Activated CD4-positive, alpha-beta T cell treated with anti-CD3 and anti-CD28 coated beads, Interleukin-2, amount 10 ng/mL, durations not matched to agents 24 days and 14 days (primary cell): ENCODE data around the gene PLD2. TPM values are rescaled to one million over a fixed set of nuclear protein-coding genes. Genes with fewer than 3 reads are reported as not detected.
"Not testable (repeated sequence)": the region's sequence is repeated elsewhere in the genome, so short reads cannot be mapped to it uniquely, and the experiment has no call there.

Experiments
- DNase-seq: peaks from one replicate; pipeline ENCODE4 v3.0.0; 2022
- H3K27ac Mint-ChIP-seq: one replicate; pipeline ENCODE4 v1.8.0; 2022; ENCODE audit warnings: mild to moderate bottlenecking, mixed read lengths
- H3K27me3 Mint-ChIP-seq: one replicate; pipeline ENCODE4 v1.8.0; 2022; ENCODE audit warnings: mixed read lengths
- H3K36me3 Mint-ChIP-seq: one replicate; pipeline ENCODE4 v1.8.0; 2022; ENCODE audit warnings: low read depth, mild to moderate bottlenecking, mixed read lengths
- H3K4me1 Mint-ChIP-seq: one replicate; pipeline ENCODE4 v1.8.0; 2021; ENCODE audit warnings: mixed read lengths
- H3K4me3 Mint-ChIP-seq: one replicate; pipeline ENCODE4 v1.8.0; 2022; ENCODE audit warnings: mild to moderate bottlenecking, moderate library complexity, mixed read lengths
- H3K9me3 Mint-ChIP-seq: one replicate; pipeline ENCODE4 v1.8.0; 2021; ENCODE audit warnings: mixed read lengths
- intact Hi-C: fragments of 100-400 bp; cut with micrococcal nuclease; formaldehyde crosslinking; loops from one replicate; pipeline ENCODE4 v1.15.1; 2023
- total RNA-seq: library from RNA; stranded (reverse); gene quantifications from 2 replicates; pipeline ENCODE4 v1.2.3, GENCODE V29; 2022

Gene PLD2
- total RNA-seq, 1 donor from 2014 or later: 16.1 TPM

DNA sequence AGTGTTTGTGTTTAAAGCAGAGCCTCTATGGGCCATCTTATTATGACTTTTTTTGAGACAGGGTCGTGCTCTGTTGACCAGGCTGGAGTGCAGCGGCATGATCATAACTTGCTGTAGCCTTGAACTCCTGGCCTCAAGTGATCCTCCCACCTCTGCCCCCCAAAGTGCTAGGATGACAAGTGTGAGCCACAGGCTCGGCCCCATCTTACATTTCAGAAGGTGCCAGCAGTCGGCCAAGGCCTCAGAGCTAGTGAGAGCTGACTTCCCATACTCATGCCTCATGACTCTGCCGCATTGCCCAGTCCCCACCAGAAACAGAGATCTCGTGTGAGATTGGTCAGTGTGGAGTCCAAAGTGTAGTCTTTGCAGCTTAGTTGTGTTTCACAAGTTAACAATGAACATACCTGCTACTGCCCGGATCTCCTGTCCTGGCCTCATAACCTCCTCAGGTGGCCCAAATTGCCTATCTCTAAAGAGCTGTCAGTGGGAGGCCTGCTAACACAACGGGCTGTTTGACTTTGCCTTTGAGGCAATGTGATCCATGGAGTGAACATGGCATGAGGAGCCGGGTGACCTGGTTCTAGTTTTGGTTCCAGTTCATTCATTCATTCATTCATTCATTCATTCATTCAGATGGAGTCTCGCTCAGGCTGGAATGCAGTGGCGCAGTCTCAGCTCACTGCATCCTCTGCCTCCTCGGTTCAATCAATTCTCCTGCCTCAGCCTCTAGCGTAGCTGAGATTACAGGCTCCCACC is 39.9 kb downstream of the PLD2 start:
- no peak for DNase-seq
- Mint-ChIP-seq H3K36me3 (peaks cover 21% of the 10 kb centered on the region), H3K27me3 (no peaks in the 10 kb centered on the region), H3K4me3 (no peak overlapping the region), H3K4me1 (peaks cover 25% of the 10 kb centered on the region), H3K27ac (no peak overlapping the region), H3K9me3 (no peaks in the 10 kb centered on the region)
- intact Hi-C loops: no loop called here

GRCh38 chr17:4849011-4849536 is 42.1 kb downstream of the PLD2 start:
- Mint-ChIP-seq H3K9me3 (no peaks in the 10 kb centered on the region), H3K27me3 (no peaks in the 10 kb centered on the region), H3K27ac (no peak overlapping the region), H3K36me3 (peaks cover 29% of the 10 kb centered on the region), H3K4me1 (peaks cover 30% of the 10 kb centered on the region), H3K4me3 (no peak overlapping the region)
- DNase-seq: no peak
- intact Hi-C loops: no loop called here

DNA sequence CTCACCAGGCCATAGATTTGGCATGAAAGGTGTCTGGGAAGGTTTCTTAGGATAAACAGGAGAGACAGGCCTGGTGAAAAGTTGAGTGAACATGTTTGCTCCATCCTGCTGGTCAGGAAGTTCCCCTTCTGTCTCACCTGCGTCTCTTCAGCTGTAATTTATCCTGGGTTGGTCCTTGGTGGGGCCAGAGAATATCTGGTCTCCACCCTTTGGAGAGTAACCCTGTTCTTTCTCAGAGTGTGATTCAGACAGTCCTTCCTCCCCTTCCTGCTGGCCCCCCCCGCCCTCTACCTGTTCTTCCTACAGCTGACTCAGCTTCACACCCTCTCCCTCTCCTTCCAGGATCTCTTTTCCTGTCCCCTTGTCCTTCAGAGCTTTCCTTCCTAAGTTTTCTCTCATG is 43.3 kb downstream of the PLD2 start:
- DNase-seq: no peak
- Mint-ChIP-seq H3K9me3 (no peaks in the 10 kb centered on the region), H3K36me3 (peaks cover 29% of the 10 kb centered on the region), H3K27me3 (no peaks in the 10 kb centered on the region), H3K27ac (peak overlapping the region; percentile 29), H3K4me3 (no peak overlapping the region), H3K4me1 (peaks cover 34% of the 10 kb centered on the region)
- intact Hi-C loops: no loop called here

- Mint-ChIP-seq H3K4me1 (peaks cover 33% of the 10 kb centered on the region), H3K4me3 (no peak overlapping the region), H3K9me3 (no peaks in the 10 kb centered on the region), H3K27ac (no peak overlapping the region), H3K27me3 (no peaks in the 10 kb centered on the region), H3K36me3 (peaks cover 30% of the 10 kb centered on the region)
- no peak for DNase-seq
- intact Hi-C loops: no loop called here
Observed at GRCh38 chr17:4851084-4851483, 44.1 kb downstream of the PLD2 start.

- Mint-ChIP-seq H3K4me3 (no peak overlapping the region), H3K27ac (peak overlapping the region; percentile 43), H3K4me1 (peaks cover 34% of the 10 kb centered on the region), H3K36me3 (peaks cover 35% of the 10 kb centered on the region), H3K27me3 (no peaks in the 10 kb centered on the region), H3K9me3 (no peaks in the 10 kb centered on the region)
- intact Hi-C loops: no loop called here
- DNase-seq: no peak
Observed at GRCh38 chr17:4852567-4853207, 45.7 kb downstream of the PLD2 start.

DNA sequence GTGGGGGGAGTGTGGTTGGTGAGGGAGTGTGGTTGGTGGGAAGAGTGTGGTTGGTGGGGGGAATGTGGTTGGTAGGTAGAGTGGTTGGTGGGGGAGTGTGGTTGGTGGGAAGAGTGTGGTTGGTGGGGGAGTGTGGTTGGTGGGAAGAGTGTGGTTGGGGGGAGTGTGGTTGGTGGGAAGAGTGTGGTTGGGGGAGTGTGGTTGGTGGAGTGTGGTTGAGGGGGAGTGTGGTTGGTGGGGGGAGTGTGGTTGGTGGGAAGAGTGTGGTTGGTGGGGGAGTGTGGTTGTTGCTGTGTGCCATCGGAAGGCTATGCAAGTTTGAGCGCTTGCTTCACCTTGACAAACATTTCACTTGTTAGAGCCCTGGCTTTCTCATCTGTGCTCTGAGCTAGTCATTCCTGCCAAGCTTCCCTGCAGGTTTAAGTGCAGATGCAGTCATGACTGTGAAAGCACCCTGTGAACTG is 46.3 kb downstream of the PLD2 start:
- Mint-ChIP-seq H3K27ac (peak overlapping the region; percentile 79), H3K9me3 (no peaks in the 10 kb centered on the region), H3K4me3 (no peak overlapping the region), H3K4me1 (peaks cover 36% of the 10 kb centered on the region), H3K27me3 (no peaks in the 10 kb centered on the region), H3K36me3 (peaks cover 35% of the 10 kb centered on the region)
- intact Hi-C loops: no loop called here
- DNase-seq: peak; percentile 57

GRCh38 chr17:4854111-4854681 is 47.2 kb downstream of the PLD2 start:
- Mint-ChIP-seq H3K27me3 (no peaks in the 10 kb centered on the region), H3K4me3 (no peak overlapping the region), H3K27ac (no peak overlapping the region), H3K9me3 (no peaks in the 10 kb centered on the region), H3K4me1 (peaks cover 38% of the 10 kb centered on the region), H3K36me3 (peaks cover 35% of the 10 kb centered on the region)
- DNase-seq: no peak
- intact Hi-C loops: no loop called here

DNA sequence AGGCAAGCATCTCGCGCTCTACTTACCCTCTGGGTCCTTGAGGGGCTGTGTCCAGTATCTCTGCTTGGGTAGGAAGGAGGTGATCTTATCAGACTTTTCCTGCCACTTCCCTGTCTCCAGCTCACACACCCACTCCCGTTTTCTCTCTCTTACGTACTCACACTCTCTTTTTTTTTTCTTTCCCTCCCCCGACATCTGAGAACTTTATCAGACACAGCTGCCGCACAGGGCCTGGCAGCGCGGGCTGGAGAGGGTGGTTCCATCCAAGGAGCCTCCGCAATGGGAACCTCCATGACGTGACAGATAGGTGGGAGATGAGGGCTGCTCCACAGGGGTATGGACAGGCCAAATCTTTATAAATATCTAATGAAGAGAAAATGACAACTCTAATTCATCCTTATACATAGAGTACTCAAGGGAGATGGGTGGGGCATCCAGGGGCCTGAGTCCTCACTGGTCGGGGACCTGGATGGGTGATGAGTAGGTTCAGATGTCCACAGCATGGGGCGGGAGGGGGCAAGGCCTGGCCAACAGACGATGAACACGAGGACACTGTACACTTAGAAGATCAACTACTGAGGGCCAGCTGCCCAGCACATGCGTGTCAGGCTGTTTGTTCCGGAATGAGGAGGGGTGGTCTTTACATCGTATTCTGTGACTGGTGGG is 49.5 kb downstream of the PLD2 start:
- Mint-ChIP-seq H3K9me3 (no peaks in the 10 kb centered on the region), H3K36me3 (peaks cover 31% of the 10 kb centered on the region), H3K27ac (no peak overlapping the region), H3K4me3 (no peak overlapping the region), H3K4me1 (peaks cover 25% of the 10 kb centered on the region), H3K27me3 (no peaks in the 10 kb centered on the region)
- intact Hi-C loops: no loop called here
- DNase-seq: no peak

GRCh38 chr17:4856937-4857314 is 50.0 kb downstream of the PLD2 start:
- no peak overlapping the region for H3K4me3 Mint-ChIP-seq
- no peak for DNase-seq
- no peaks in the 10 kb centered on the region for H3K9me3 Mint-ChIP-seq
- peaks cover 25% of the 10 kb centered on the region for H3K4me1 Mint-ChIP-seq
- peaks cover 29% of the 10 kb centered on the region for H3K36me3 Mint-ChIP-seq
- no peak overlapping the region for H3K27ac Mint-ChIP-seq
- intact Hi-C loops: no loop called here
- H3K27me3 Mint-ChIP-seq: no peaks in the 10 kb centered on the region

- intact Hi-C loops, H3K4me3 Mint-ChIP-seq, H3K27ac Mint-ChIP-seq, DNase-seq, H3K27me3 Mint-ChIP-seq, H3K9me3 Mint-ChIP-seq: not testable (repeated sequence)
- peaks cover 21% of the 10 kb centered on the region for H3K4me1 Mint-ChIP-seq
- H3K36me3 Mint-ChIP-seq: peaks cover 24% of the 10 kb centered on the region
Observed at GRCh38 chr17:4857347-4857746, 50.4 kb downstream of the PLD2 start.

DNA sequence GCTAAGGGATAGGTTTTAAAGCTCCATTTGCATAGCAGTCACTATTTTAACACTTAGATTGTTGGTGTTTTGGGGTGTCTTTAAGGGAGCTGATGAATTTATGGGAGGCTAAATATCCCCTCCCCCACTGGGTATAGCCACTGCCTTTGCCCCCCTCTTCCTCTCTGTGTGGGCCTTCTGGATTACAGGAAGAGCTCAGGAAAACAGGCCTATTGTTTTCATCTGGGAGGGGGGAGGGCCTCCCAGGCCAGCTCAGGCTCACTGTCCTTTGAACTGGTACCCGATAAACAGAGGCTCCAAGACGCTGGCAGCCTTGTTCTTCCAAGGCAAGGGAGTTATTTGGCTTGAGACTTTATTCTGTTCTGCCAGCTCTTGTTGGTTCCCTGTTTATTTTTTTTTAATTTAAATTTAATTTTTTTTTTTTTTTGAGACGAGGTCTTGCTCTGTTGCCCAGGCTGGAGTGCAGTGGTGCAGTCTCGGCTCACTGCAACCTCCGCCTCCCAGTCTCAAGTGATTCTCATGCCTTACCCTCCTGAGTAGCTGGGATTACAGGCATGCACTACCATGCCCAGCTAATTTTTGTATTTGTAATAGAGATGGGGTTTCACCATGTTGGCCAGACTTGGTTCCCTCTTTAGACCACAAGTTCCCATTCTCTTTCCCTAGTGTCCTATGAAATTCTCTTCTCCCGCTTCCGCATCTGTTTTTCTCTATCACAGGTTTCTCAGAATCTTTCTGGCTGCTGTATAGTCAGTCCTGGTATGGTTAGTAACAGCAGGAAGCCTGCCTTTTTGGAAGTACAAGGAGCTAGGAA is 51.3 kb downstream of the PLD2 start:
- H3K4me1 Mint-ChIP-seq: peaks cover 20% of the 10 kb centered on the region
- H3K4me3 Mint-ChIP-seq: no peak overlapping the region
- no peak for DNase-seq
- no peaks in the 10 kb centered on the region for H3K9me3 Mint-ChIP-seq
- intact Hi-C loops: no loop called here
- no peak overlapping the region for H3K27ac Mint-ChIP-seq
- H3K36me3 Mint-ChIP-seq: peaks cover 22% of the 10 kb centered on the region
- H3K27me3 Mint-ChIP-seq: no peaks in the 10 kb centered on the region

DNA sequence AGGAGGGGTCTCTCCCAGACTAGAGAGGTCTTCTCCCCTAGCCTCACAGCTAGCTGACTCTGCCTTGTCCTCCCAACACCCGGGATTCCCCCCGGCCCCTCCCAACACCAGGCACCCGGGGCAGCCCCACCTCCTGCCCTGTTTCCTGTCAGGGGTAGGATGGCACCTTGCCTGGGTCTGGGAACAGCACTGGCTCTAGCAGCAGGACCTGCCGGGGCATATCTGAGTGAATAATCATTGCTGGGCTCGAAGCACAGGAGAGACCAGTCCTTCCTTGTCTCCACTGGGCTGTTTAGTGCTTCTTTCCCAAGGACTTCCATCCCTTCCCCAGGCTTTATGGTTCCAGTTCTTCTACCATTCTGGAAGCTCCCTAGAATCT is 51.9 kb downstream of the PLD2 start:
- peaks cover 18% of the 10 kb centered on the region for H3K4me1 Mint-ChIP-seq
- H3K27ac Mint-ChIP-seq: no peak overlapping the region
- H3K4me3 Mint-ChIP-seq: no peak overlapping the region
- no peaks in the 10 kb centered on the region for H3K9me3 Mint-ChIP-seq
- intact Hi-C loops: no loop called here
- no peak for DNase-seq
- H3K27me3 Mint-ChIP-seq: no peaks in the 10 kb centered on the region
- peaks cover 22% of the 10 kb centered on the region for H3K36me3 Mint-ChIP-seq

DNA sequence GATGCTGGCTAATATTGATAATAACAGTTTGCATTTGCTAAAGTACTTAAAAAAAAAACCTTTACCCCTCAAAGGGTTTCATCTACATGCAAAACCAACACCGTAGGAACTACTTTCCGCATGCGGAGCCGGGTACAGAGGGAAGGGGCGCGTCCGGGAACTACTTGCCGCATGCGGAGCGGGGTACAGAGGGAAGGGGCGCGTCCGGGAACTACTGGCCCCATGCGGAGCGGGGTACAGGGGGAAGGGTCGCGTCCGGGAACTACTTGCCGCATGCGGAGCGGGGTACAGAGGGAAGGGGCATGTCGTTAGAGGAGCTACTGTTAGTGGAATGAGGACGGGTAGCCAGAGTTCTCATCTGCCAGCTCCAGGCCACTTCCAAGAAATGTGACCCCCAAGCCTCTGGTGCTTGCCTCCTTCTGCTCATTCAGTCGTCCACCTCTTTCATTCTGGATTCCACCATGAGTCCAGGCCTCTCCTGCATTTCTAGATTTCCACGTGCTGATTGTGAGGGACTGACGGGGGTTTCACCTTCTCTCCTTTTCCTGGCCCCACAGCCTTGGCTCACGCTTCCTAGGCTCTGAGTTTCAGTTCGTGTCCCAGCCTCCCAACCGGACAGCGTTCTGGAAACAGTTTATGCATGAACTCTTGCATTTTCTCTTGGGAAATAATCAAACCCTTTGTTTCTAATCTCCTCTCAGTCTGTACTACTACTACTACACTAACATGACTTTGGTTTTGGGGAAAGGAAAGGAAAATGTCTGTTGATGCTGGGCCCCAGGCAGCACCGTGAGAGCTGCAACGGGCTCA is 53.1 kb downstream of the PLD2 start:
- no peak for DNase-seq
- no peaks in the 10 kb centered on the region for H3K27me3 Mint-ChIP-seq
- H3K27ac Mint-ChIP-seq: no peak overlapping the region
- H3K36me3 Mint-ChIP-seq: peaks cover 14% of the 10 kb centered on the region
- intact Hi-C loops: no loop called here
- H3K4me1 Mint-ChIP-seq: peaks cover 13% of the 10 kb centered on the region
- H3K4me3 Mint-ChIP-seq: no peak overlapping the region
- H3K9me3 Mint-ChIP-seq: no peaks in the 10 kb centered on the region
